Measurements from ENCODE around the gene ACOT4. TPM values are rescaled to one million over a fixed set of nuclear protein-coding genes. Genes with fewer than 3 reads are reported as not detected.

The ACOT4 gene
- total and polyA plus RNA-seq, 4 donors: 0.60 to 4.2 (median 2.0) TPM

DNA sequence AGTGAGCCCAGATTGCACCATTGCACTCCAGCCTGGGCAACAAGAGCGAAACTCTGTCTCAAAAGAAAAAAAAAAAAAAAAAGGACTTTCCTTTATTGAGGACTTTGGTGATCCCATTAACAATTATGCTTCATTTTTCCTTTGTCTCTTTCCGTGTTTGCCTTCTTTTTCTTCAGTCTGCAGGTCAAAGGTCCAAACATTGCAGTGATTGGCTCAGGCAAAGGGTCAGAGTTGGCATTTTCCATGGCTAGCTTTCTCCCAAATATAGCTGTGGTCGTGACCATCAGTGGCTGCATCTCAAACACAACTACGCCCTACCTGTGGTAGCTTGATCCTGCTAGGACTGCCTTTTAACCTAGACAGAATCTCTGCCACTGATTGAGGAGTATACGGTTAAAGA lies 46.2 kb downstream of the ACOT4 start:
- 87 to 95% methylated on average over 5 of the region's 5 CpGs for WGBS, 2 donors
- no peak for ATAC-seq (ENCODE audit: insufficient read depth, low FRiP score)

DNA sequence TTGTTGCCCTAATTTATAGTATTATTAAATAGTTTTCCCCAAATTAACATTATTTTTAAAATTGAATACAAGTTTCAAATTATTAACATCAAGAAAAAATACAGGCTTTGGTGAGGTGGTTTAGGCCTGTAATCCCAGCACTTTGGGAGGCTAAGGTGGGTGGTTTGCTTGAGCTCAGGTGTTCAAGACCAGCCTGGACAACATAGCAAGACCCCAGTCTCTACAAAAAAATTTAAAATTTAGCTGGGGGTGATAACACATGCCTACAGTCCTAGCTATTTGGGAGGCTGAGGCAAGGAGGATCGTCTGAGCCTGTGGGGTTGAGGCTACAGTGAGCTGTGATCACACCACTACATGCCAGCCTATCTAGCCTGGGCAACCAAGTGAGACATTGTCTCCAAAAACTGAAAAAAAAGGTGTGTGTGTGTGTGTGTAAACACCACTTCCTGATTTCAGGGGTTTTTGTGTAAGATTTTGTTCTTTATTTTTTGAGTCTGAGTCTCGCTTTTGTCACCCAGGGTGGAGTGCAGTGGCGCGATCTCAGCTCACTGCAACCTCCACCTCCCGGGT lies 49.2 kb downstream of the ACOT4 start:
- WGBS, 2 donors: 80 to 87% methylated on average over 5 of the region's 5 CpGs
- DNase-seq: no peak
- Histone ChIP-seq H3K36me3 (ENCODE audit: control insufficient read depth in 4 of 4, insufficient read depth in 4 of 4, low read length in 4 of 4) (no peaks in the 10 kb centered on the region), H3K27ac (ENCODE audit: low read depth in 1 of 2, low read length in 1 of 2) (no peak overlapping the region), H3K4me1 (ENCODE audit: control insufficient read depth in 5 of 5, insufficient read depth in 5 of 5, low read length in 5 of 5) (peaks cover 0 to 14% (median 3%) of the 10 kb centered on the region in 5 donors), H3K4me3 (no peak overlapping the region), H3K9ac (ENCODE audit: insufficient read depth in 1 of 2, low read length in 2 of 2) (no peak overlapping the region), H3K27me3 (ENCODE audit: control insufficient read depth in 3 of 3, insufficient read depth in 3 of 3, low read length in 2 of 3) (peaks cover 0 to 5% (median 0%) of the 10 kb centered on the region in 3 donors), H3K9me3 (ENCODE audit: control insufficient read depth in 4 of 4, insufficient read depth in 3 of 4, low read length in 3 of 4) (no peaks in the 10 kb centered on the region)
- no peak for ATAC-seq (ENCODE audit: insufficient read depth, low FRiP score)
- TF ChIP-seq, protein P1, sequence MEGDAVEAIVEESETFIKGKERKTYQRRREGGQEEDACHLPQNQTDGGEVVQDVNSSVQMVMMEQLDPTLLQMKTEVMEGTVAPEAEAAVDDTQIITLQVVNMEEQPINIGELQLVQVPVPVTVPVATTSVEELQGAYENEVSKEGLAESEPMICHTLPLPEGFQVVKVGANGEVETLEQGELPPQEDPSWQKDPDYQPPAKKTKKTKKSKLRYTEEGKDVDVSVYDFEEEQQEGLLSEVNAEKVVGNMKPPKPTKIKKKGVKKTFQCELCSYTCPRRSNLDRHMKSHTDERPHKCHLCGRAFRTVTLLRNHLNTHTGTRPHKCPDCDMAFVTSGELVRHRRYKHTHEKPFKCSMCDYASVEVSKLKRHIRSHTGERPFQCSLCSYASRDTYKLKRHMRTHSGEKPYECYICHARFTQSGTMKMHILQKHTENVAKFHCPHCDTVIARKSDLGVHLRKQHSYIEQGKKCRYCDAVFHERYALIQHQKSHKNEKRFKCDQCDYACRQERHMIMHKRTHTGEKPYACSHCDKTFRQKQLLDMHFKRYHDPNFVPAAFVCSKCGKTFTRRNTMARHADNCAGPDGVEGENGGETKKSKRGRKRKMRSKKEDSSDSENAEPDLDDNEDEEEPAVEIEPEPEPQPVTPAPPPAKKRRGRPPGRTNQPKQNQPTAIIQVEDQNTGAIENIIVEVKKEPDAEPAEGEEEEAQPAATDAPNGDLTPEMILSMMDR (IDR thresholded peaks at IDR 0.05; ENCODE audit: control extremely low read depth, extremely low read depth): no peak

More for the DNA sequence above, 46.2 kb downstream of the ACOT4 start:
- no peak for DNase-seq
- Histone ChIP-seq H3K9ac (ENCODE audit: insufficient read depth in 1 of 2, low read length in 2 of 2) (no peak overlapping the region), H3K27ac (ENCODE audit: low read depth in 1 of 2, low read length in 1 of 2) (no peak overlapping the region), H3K4me3 (no peak overlapping the region), H3K36me3 (ENCODE audit: control insufficient read depth in 4 of 4, insufficient read depth in 4 of 4, low read length in 4 of 4) (no peaks in the 10 kb centered on the region), H3K4me1 (ENCODE audit: control insufficient read depth in 5 of 5, insufficient read depth in 5 of 5, low read length in 5 of 5) (peaks cover 0 to 14% (median 0%) of the 10 kb centered on the region in 5 donors), H3K9me3 (ENCODE audit: control insufficient read depth in 4 of 4, insufficient read depth in 3 of 4, low read length in 3 of 4) (no peaks in the 10 kb centered on the region), H3K27me3 (ENCODE audit: control insufficient read depth in 3 of 3, insufficient read depth in 3 of 3, low read length in 2 of 3) (peaks cover 0 to 16% (median 8%) of the 10 kb centered on the region in 3 donors)
- TF ChIP-seq, protein P1 (IDR thresholded peaks at IDR 0.05; ENCODE audit: control extremely low read depth, extremely low read depth): no peak

GRCh38 chr14:73644531-73645247 lies 53.0 kb downstream of the ACOT4 start, which contains the start of gene DNAL1:
TSS of gene DNAL1 (plus strand) at chr14:73644986. CDS start at chr14:73645040, 54 bp downstream.
- 0 to 1% methylated on average over 42 to 43 of the region's 43 CpGs for WGBS, 2 donors
- ATAC-seq (ENCODE audit: insufficient read depth, low FRiP score) (peak; percentile 99), DNase-seq (peak; percentile 95 to 96 (median 96))
- peak within 1 kb of the TSS; percentile 78 to 91 for H3K27ac ChIP-seq (ENCODE audit: low read depth in 1 of 2, low read length in 1 of 2)
- H3K36me3 ChIP-seq (ENCODE audit: control insufficient read depth in 4 of 4, insufficient read depth in 4 of 4, low read length in 4 of 4): no peaks in the 10 kb centered on the region
- peaks cover 0 to 14% (median 3%) of the 10 kb centered on the region in 5 donors for H3K4me1 ChIP-seq (ENCODE audit: control insufficient read depth in 5 of 5, insufficient read depth in 5 of 5, low read length in 5 of 5)
- TF ChIP-seq, protein P1 (IDR thresholded peaks at IDR 0.05; ENCODE audit: control extremely low read depth, extremely low read depth): no peak
- H3K9me3 ChIP-seq (ENCODE audit: control insufficient read depth in 4 of 4, insufficient read depth in 3 of 4, low read length in 3 of 4): no peaks in the 10 kb centered on the region
- H3K27me3 ChIP-seq (ENCODE audit: control insufficient read depth in 3 of 3, insufficient read depth in 3 of 3, low read length in 2 of 3): no peaks in the 10 kb centered on the region
- H3K9ac ChIP-seq (ENCODE audit: insufficient read depth in 1 of 2, low read length in 2 of 2): peak within 1 kb of the TSS; percentile 53 to 88
- H3K4me3 ChIP-seq: peak within 1 kb of the TSS; percentile 72

All from lung (tissue), 12 donors.